SK-N-SH (cell line): ENCODE data around the gene HDGFL2. TPM values are rescaled to one million over a fixed set of nuclear protein-coding genes. Genes with fewer than 3 reads are reported as not detected.

Source experiments
- CTCF ChIA-PET: fragments of 300-600, 350-600 bp; formaldehyde crosslinking; extraction: SDS; loops from one replicate; lab custom pipeline; 2021; lab: Yijun Ruan, JAX
- POLR2A ChIA-PET: fragments of 350-600 bp; sonication (Branson Sonifier 250); formaldehyde crosslinking; extraction: SDS; loops from one replicate; lab custom pipeline; 2020; ENCODE audit warnings: antibody characterized with exemption, inconsistent platforms; lab: Yijun Ruan, JAX
- DNase-seq: peaks from one replicate; pipeline ENCODE4 v3.0.0; 2012
- H2AFZ ChIP-seq: fragments of 200-600 bp; sonication (generic); 2 replicates; pipeline ENCODE4 v1.8.1; 2016; ENCODE audit warnings: antibody characterized with exemption, mild to moderate bottlenecking, low read depth
- H3F3A ChIP-seq: fragments of 200-600 bp; sonication (generic); replicated peaks from 2 replicates; pipeline ENCODE3; 2016; ENCODE audit warnings: antibody characterized with exemption, mild to moderate bottlenecking; ENCODE audit not compliant: insufficient read depth
- H3K27ac ChIP-seq, 2 experiments: fragments of 200-500 bp in 1 of 2; fragments of 200-600 bp in 1 of 2; sonication (Bioruptor generic) in 1 of 2; sonication (generic), shearing (Covaris generic) in 1 of 2; 2 replicates each; pipeline versions ENCODE4 v1.5.1 to v1.6.1; 2014 to 2016; ENCODE audit warnings: low read depth in 2 of 2, inconsistent platforms in 1 of 2, low read length in 1 of 2, mild to moderate bottlenecking in 1 of 2, mixed read lengths in 1 of 2
- H3K27me3 ChIP-seq: fragments of 200-600 bp; sonication (generic), shearing (Covaris generic); 2 replicates; pipeline ENCODE4 v1.6.1; 2016; ENCODE audit warnings: mixed run types; ENCODE audit not compliant: insufficient read depth
- H3K36me3 ChIP-seq, 2 experiments: fragments of 200-500 bp in 1 of 2; fragments of 200-600 bp in 1 of 2; sonication (Bioruptor generic) in 1 of 2; sonication (generic) in 1 of 2; replicated peaks in 1 of 2; 2 replicates each; pipeline versions ENCODE3 to v1.5.1; 2014 to 2016; ENCODE audit warnings: low read length in 1 of 2, mild to moderate bottlenecking in 1 of 2; ENCODE audit not compliant: insufficient read depth in 2 of 2, control insufficient read depth in 1 of 2
- H3K4me1 ChIP-seq, 2 experiments: fragments of 200-500 bp in 1 of 2; fragments of 200-600 bp in 1 of 2; sonication (Bioruptor generic) in 1 of 2; sonication (generic), shearing (Covaris generic) in 1 of 2; 2 replicates each; pipeline versions ENCODE4 v1.5.1 to v1.6.1; 2014 to 2016; ENCODE audit warnings: low read depth in 1 of 2, low read length in 1 of 2, mixed run types in 1 of 2; ENCODE audit not compliant: insufficient read depth in 2 of 2, control insufficient read depth in 1 of 2
- H3K4me2 ChIP-seq: fragments of 200-600 bp; sonication (generic), shearing (Covaris generic); 2 replicates; pipeline ENCODE4 v1.6.1; 2017; ENCODE audit warnings: mixed run types
- H3K4me3 ChIP-seq, 2 experiments: fragments of 200-500 bp in 1 of 2; fragments of 200-600 bp in 1 of 2; sonication (Bioruptor generic) in 1 of 2; sonication (generic), shearing (Covaris generic) in 1 of 2; 2 replicates each; pipeline versions ENCODE4 v1.5.1 to v1.8.1; 2014 to 2016; ENCODE audit warnings: low read depth in 2 of 2, inconsistent platforms in 1 of 2, low read length in 1 of 2, mild to moderate bottlenecking in 1 of 2, mixed read lengths in 1 of 2, moderate library complexity in 1 of 2
- H3K79me2 ChIP-seq: fragments of 200-600 bp; sonication (generic); 2 replicates; pipeline ENCODE4 v1.8.1; 2017; ENCODE audit warnings: mild to moderate bottlenecking; ENCODE audit not compliant: insufficient read depth
- H3K9ac ChIP-seq: fragments of 200-600 bp; sonication (generic); 2 replicates; pipeline ENCODE4 v1.6.1; 2017; ENCODE audit warnings: mixed run types
- H3K9me2 ChIP-seq: fragments of 200-600 bp; sonication (generic); 2 replicates; pipeline ENCODE4 v1.6.1; 2017; ENCODE audit warnings: mixed run types
- H3K9me3 ChIP-seq: fragments of 200-600 bp; sonication (generic); 2 replicates; pipeline ENCODE4 v1.6.1; 2017; ENCODE audit warnings: mixed run types, mild to moderate bottlenecking, moderate library complexity
- H4K20me1 ChIP-seq: fragments of 200-600 bp; sonication (generic); 2 replicates; pipeline ENCODE4 v1.6.1; 2017; ENCODE audit warnings: mild to moderate bottlenecking, mixed run types; ENCODE audit not compliant: insufficient read depth
- FOSL2 ChIP-seq: IDR thresholded peaks from 2 replicates; pipeline ENCODE4 v1.4.0; 2012; ENCODE audit warnings: low read depth, mild to moderate bottlenecking, moderate library complexity, borderline replicate concordance
- GABPA ChIP-seq: IDR thresholded peaks from 2 replicates; pipeline ENCODE4 v1.4.0; 2012; ENCODE audit warnings: low read depth, mild to moderate bottlenecking
- GATA2 ChIP-seq: sonication (generic); formaldehyde crosslinking; IDR thresholded peaks from 2 replicates; pipeline ENCODE4 v1.5.0; 2020; ENCODE audit warnings: mild to moderate bottlenecking, missing genetic modification reagents
- NFIC ChIP-seq: IDR thresholded peaks from 2 replicates; pipeline ENCODE4 v1.4.0; 2012; ENCODE audit warnings: borderline replicate concordance
- NRF1 ChIP-seq: IDR thresholded peaks from 2 replicates; pipeline ENCODE4 v1.6.1; 2012; ENCODE audit warnings: low read depth, mild to moderate bottlenecking, low read length
- POLR2AphosphoS5 ChIP-seq: IDR thresholded peaks from 2 replicates; pipeline ENCODE4 v1.6.1; 2012; ENCODE audit warnings: low read depth, low read length
- RAD21 ChIP-seq: IDR thresholded peaks from 2 replicates; pipeline ENCODE4 v1.6.1; 2012; ENCODE audit warnings: mild to moderate bottlenecking, low read length
- RCOR1 ChIP-seq: fragments of 150-350 bp; IDR thresholded peaks from 2 replicates; pipeline ENCODE4 v1.6.1; 2017; ENCODE audit warnings: antibody characterized with exemption, low read length
- RXRA ChIP-seq: IDR thresholded peaks from 2 replicates; pipeline ENCODE4 v1.4.0; 2012; ENCODE audit warnings: low read depth, mild to moderate bottlenecking, borderline replicate concordance
- TAF1 ChIP-seq: IDR thresholded peaks from 2 replicates; pipeline ENCODE4 v1.6.1; 2012; ENCODE audit warnings: low read depth, mild to moderate bottlenecking, low read length, moderate library complexity, borderline replicate concordance
- TCF12 ChIP-seq: IDR thresholded peaks from 2 replicates; pipeline ENCODE4 v1.4.0; 2012
- YY1 ChIP-seq: IDR thresholded peaks from 2 replicates; pipeline ENCODE4 v1.4.0; 2012; ENCODE audit warnings: low read depth, mild to moderate bottlenecking
- WGBS: methylation state at CpG from one replicate; pipeline ENCODE4 v1.1.6; 2017; ENCODE audit warnings: low lambda C conversion rate; 5-methylcytosine and 5-hydroxymethylcytosine counted together
- polyA plus RNA-seq, 3 experiments: library from polyadenylated mRNA; depleted of rRNA; stranded (reverse); fragments of >200 nt; gene quantifications; 2 replicates each; pipeline ENCODE4 v1.2.3, GENCODE V29; 2012
- TF ChIP-seq, protein P1 (sequence below): fragments of 150-350 bp; IDR thresholded peaks from 2 replicates; pipeline ENCODE4 v1.6.1; 2017; ENCODE audit warnings: antibody characterized with exemption, low read length, low read depth, borderline replicate concordance
- TF ChIP-seq, protein P2 (sequence below): IDR thresholded peaks from 2 replicates; pipeline ENCODE4 v1.4.0; 2012; ENCODE audit warnings: low read depth
- TF ChIP-seq, protein P3 (sequence below): IDR thresholded peaks from 2 replicates; pipeline ENCODE4 v1.4.0; 2012; ENCODE audit warnings: low read depth, borderline replicate concordance
- TF ChIP-seq, protein P4 (sequence below): fragments of 150-350 bp; IDR thresholded peaks from 2 replicates; pipeline ENCODE4 v1.6.1; 2016; ENCODE audit warnings: mild to moderate bottlenecking, low read depth, low read length
- TF ChIP-seq, protein P5 (sequence below): fragments of 200-600 bp; sonication (generic); IDR thresholded peaks from 2 replicates; pipeline ENCODE4 v1.6.1; 2017; ENCODE audit warnings: antibody characterized with exemption, mild to moderate bottlenecking, moderate library complexity

HDGFL2 gene
- polyA plus RNA-seq, 1 of the 3 experiments (the other 2 are of a cell fraction) = 77.8 TPM

DNA sequence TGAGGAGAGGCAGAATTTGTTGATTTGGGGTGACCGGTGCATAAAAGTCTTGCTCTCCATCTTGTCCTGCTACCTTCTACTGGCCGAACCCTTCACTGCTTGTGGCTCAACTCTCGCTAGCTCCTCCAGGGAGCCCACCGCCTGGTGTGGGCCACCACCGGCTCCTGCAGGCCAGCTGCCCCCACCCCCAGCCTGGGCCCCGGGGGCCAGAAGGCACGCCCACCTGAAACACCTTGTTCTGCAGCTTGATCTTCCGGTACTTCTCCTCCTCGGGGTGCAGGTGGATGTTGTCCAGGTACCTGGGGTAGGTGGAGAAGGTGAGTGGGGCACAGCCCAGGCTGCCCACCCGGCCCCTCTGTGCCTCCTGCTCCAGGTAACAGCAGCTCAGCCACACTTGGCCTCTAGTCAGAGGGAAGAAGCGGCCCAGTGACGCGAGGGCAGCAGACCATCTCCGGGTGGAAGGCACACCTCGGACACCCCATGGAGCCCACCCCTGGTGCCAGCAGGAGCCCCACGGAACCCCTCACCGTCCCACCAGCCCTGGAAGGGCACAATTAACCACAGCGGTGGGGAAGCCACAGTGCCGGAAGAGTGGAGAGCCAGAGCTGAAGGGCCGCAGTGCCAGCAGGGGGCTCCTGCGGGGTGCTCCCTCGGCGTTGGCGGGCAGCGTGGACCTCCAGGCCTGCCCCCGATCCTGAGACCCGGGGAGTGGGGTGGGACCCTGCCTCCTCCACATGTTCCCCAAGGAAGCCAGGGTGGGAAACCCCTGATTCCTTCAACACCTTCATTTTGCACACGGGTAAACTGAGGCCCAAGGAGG lies 24.6 kb upstream of the HDGFL2 start:
- no peak overlapping the region for H3K9ac ChIP-seq
- H3K27ac ChIP-seq = no peak overlapping the region; a peak in 1 of 4 replicates
- no peaks in the 10 kb centered on the region for H3K9me3 ChIP-seq
- no peaks in the 10 kb centered on the region for H3K27me3 ChIP-seq
- no peaks in the 10 kb centered on the region for H3K9me2 ChIP-seq
- no peaks in the 10 kb centered on the region for H3K4me1 ChIP-seq
- no peak overlapping the region for H2AFZ ChIP-seq
- DNase-seq = peak; percentile 27
- ChIA-PET CTCF (no interaction called here), POLR2A (no interaction called here)
- 92% methylated on average over 11 of the region's 28 CpGs for WGBS
- H4K20me1 ChIP-seq = no peaks in the 10 kb centered on the region
- TF ChIP-seq, protein P1, sequence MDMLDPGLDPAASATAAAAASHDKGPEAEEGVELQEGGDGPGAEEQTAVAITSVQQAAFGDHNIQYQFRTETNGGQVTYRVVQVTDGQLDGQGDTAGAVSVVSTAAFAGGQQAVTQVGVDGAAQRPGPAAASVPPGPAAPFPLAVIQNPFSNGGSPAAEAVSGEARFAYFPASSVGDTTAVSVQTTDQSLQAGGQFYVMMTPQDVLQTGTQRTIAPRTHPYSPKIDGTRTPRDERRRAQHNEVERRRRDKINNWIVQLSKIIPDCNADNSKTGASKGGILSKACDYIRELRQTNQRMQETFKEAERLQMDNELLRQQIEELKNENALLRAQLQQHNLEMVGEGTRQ = no peak
- no peak for TF ChIP-seq RAD21
- no peak for TF ChIP-seq RXRA
- no peak for TF ChIP-seq NFIC
- TF ChIP-seq, protein P2, sequence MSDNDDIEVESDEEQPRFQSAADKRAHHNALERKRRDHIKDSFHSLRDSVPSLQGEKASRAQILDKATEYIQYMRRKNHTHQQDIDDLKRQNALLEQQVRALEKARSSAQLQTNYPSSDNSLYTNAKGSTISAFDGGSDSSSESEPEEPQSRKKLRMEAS = no peak
- TF ChIP-seq TCF12 = no peak
- TF ChIP-seq, protein P3, sequence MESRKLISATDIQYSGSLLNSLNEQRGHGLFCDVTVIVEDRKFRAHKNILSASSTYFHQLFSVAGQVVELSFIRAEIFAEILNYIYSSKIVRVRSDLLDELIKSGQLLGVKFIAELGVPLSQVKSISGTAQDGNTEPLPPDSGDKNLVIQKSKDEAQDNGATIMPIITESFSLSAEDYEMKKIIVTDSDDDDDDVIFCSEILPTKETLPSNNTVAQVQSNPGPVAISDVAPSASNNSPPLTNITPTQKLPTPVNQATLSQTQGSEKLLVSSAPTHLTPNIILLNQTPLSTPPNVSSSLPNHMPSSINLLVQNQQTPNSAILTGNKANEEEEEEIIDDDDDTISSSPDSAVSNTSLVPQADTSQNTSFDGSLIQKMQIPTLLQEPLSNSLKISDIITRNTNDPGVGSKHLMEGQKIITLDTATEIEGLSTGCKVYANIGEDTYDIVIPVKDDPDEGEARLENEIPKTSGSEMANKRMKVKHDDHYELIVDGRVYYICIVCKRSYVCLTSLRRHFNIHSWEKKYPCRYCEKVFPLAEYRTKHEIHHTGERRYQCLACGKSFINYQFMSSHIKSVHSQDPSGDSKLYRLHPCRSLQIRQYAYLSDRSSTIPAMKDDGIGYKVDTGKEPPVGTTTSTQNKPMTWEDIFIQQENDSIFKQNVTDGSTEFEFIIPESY = no peak
- no peak for TF ChIP-seq TAF1
- no peak for TF ChIP-seq GATA2 (CRISPR knock-in tag)
- TF ChIP-seq, protein P4, sequence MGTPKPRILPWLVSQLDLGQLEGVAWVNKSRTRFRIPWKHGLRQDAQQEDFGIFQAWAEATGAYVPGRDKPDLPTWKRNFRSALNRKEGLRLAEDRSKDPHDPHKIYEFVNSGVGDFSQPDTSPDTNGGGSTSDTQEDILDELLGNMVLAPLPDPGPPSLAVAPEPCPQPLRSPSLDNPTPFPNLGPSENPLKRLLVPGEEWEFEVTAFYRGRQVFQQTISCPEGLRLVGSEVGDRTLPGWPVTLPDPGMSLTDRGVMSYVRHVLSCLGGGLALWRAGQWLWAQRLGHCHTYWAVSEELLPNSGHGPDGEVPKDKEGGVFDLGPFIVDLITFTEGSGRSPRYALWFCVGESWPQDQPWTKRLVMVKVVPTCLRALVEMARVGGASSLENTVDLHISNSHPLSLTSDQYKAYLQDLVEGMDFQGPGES = no peak
- TF ChIP-seq RCOR1 = no peak
- TF ChIP-seq POLR2AphosphoS5 = no peak
- TF ChIP-seq FOSL2 = no peak
- no peak for TF ChIP-seq GABPA
- TF ChIP-seq YY1 = no peak
- TF ChIP-seq, protein P5, sequence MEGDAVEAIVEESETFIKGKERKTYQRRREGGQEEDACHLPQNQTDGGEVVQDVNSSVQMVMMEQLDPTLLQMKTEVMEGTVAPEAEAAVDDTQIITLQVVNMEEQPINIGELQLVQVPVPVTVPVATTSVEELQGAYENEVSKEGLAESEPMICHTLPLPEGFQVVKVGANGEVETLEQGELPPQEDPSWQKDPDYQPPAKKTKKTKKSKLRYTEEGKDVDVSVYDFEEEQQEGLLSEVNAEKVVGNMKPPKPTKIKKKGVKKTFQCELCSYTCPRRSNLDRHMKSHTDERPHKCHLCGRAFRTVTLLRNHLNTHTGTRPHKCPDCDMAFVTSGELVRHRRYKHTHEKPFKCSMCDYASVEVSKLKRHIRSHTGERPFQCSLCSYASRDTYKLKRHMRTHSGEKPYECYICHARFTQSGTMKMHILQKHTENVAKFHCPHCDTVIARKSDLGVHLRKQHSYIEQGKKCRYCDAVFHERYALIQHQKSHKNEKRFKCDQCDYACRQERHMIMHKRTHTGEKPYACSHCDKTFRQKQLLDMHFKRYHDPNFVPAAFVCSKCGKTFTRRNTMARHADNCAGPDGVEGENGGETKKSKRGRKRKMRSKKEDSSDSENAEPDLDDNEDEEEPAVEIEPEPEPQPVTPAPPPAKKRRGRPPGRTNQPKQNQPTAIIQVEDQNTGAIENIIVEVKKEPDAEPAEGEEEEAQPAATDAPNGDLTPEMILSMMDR = no peak; the same call in 1 of the 2 replicates
- no peak for TF ChIP-seq NRF1
- H3K79me2 ChIP-seq = no peaks in the 10 kb centered on the region
- H3K4me2 ChIP-seq = no peak overlapping the region
- H3K4me3 ChIP-seq = no peak overlapping the region
- peaks cover 6% of the 10 kb centered on the region for H3F3A ChIP-seq
- peaks cover 5 to 64% of the 10 kb centered on the region in 2 experiments for H3K36me3 ChIP-seq
